Astrocyte (in vitro differentiated cells and primary cell): ENCODE data around the gene RGN. TPM values are rescaled to one million over a fixed set of nuclear protein-coding genes. Genes with fewer than 3 reads are reported as not detected.
"Not testable (repeated sequence)": the region's sequence is repeated elsewhere in the genome, so short reads cannot be mapped to it uniquely, and the experiment has no call there.

Experiments
- DNase-seq: peaks from one replicate; pipeline ENCODE4 v3.0.0-alpha.2; 2010; ENCODE audit warnings: low read depth
- FAIRE-seq: peaks from 2 replicates; lab custom pipeline; 2011; peaks lifted over from hg19 to GRCh38; lab: Jason Lieb, UNC
- H2AFZ ChIP-seq: 2 replicates; pipeline ENCODE4 v1.6.0; 2012; ENCODE audit warnings: low read depth, low read length, inconsistent platforms
- H3K27ac ChIP-seq: 2 replicates; pipeline ENCODE4 v1.5.1; 2011; ENCODE audit warnings: low read depth, low read length, inconsistent platforms
- H3K27me3 ChIP-seq: 2 replicates; pipeline ENCODE4 v1.6.0; 2011; ENCODE audit warnings: low read length, inconsistent platforms; ENCODE audit not compliant: insufficient read depth
- H3K36me3 ChIP-seq: 2 replicates; pipeline ENCODE4 v1.5.1; 2011; ENCODE audit warnings: low read length, inconsistent platforms; ENCODE audit not compliant: insufficient read depth
- H3K4me1 ChIP-seq: 2 replicates; pipeline ENCODE4 v1.5.1; 2011; ENCODE audit warnings: low read length, inconsistent platforms; ENCODE audit not compliant: insufficient read depth
- H3K4me2 ChIP-seq: 2 replicates; pipeline ENCODE4 v1.6.0; 2012; ENCODE audit warnings: low read length, inconsistent platforms
- H3K4me3 ChIP-seq: 2 replicates; pipeline ENCODE4 v1.5.1; 2011; ENCODE audit warnings: low read depth, mild to moderate bottlenecking, low read length, inconsistent platforms; ENCODE audit not compliant: insufficient read depth
- H3K79me2 ChIP-seq: 2 replicates; pipeline ENCODE4 v1.6.0; 2012; ENCODE audit warnings: mild to moderate bottlenecking, low read length, inconsistent platforms; ENCODE audit not compliant: insufficient read depth
- H3K9ac ChIP-seq: 2 replicates; pipeline ENCODE4 v1.6.0; 2012; ENCODE audit warnings: mild to moderate bottlenecking, low read length, inconsistent platforms
- H3K9me3 ChIP-seq: 2 replicates; pipeline ENCODE4 v1.5.1; 2012; ENCODE audit warnings: low read depth, mild to moderate bottlenecking, low read length, inconsistent platforms; ENCODE audit not compliant: insufficient read depth
- H4K20me1 ChIP-seq: 2 replicates; pipeline ENCODE4 v1.6.0; 2012; ENCODE audit warnings: low read length, inconsistent platforms; ENCODE audit not compliant: insufficient read depth
- H3K27ac Mint-ChIP-seq: one replicate; pipeline ENCODE4 v1.8.0; 2021; ENCODE audit warnings: mild to moderate bottlenecking, mixed read lengths; ENCODE audit not compliant: unreplicated experiment
- H3K27me3 Mint-ChIP-seq: one replicate; pipeline ENCODE4 v1.8.0; 2021; ENCODE audit warnings: low read depth, mixed read lengths; ENCODE audit not compliant: unreplicated experiment
- H3K36me3 Mint-ChIP-seq: one replicate; pipeline ENCODE4 v1.8.0; 2021; ENCODE audit warnings: low read depth, mixed read lengths; ENCODE audit not compliant: unreplicated experiment
- H3K4me1 Mint-ChIP-seq: one replicate; pipeline ENCODE4 v1.8.0; 2021; ENCODE audit warnings: low read depth, mixed read lengths; ENCODE audit not compliant: unreplicated experiment
- H3K4me3 Mint-ChIP-seq: one replicate; pipeline ENCODE4 v1.8.0; 2021; ENCODE audit warnings: mild to moderate bottlenecking, moderate library complexity, mixed read lengths; ENCODE audit not compliant: unreplicated experiment
- H3K9me3 Mint-ChIP-seq: one replicate; pipeline ENCODE4 v1.8.0; 2021; ENCODE audit warnings: mild to moderate bottlenecking, mixed read lengths; ENCODE audit not compliant: unreplicated experiment
- CTCF ChIP-seq: IDR thresholded peaks from 2 replicates; pipeline ENCODE4 v1.5.1; 2011; ENCODE audit warnings: low read depth, mild to moderate bottlenecking, inconsistent platforms, low read length, moderate library complexity; ENCODE audit not compliant: insufficient read depth
- EZH2 ChIP-seq: IDR thresholded peaks from 2 replicates; pipeline ENCODE4 v1.6.1; 2012; ENCODE audit warnings: mild to moderate bottlenecking, low read length, inconsistent platforms; ENCODE audit not compliant: insufficient read depth
- total RNA-seq: library from RNA; stranded (reverse); gene quantifications from 2 replicates; pipeline ENCODE4 v1.2.1, GENCODE V29; 2021

RGN gene
- total RNA-seq, 1 donor from 2014 or later: not detected

- Histone ChIP-seq H3K4me1 (no peaks in the 10 kb centered on the region), H3K27ac (no peak overlapping the region), H2AFZ (no peak overlapping the region), H3K4me3 (no peak overlapping the region), H3K36me3 (no peaks in the 10 kb centered on the region), H3K9me3 (no peaks in the 10 kb centered on the region), H4K20me1 (no peaks in the 10 kb centered on the region), H3K9ac (no peak overlapping the region), H3K4me2 (no peak overlapping the region), H3K79me2 (no peaks in the 10 kb centered on the region), H3K27me3 (no peaks in the 10 kb centered on the region)
- Mint-ChIP-seq H3K9me3 (no peaks in the 10 kb centered on the region), H3K27me3 (no peaks in the 10 kb centered on the region), H3K27ac (no peak overlapping the region), H3K4me3 (no peak overlapping the region), H3K36me3 (no peaks in the 10 kb centered on the region), H3K4me1 (no peaks in the 10 kb centered on the region)
- no peak for FAIRE-seq
- no peak for TF ChIP-seq CTCF
- TF ChIP-seq EZH2: no peak
- no peak for DNase-seq
These were observed 23.0 kb downstream of the RGN start for GRCh38 chrX:47101206-47101605.

GRCh38 chrX:47110936-47111615 is 32.8 kb downstream of the RGN start:
- H3K36me3 Mint-ChIP-seq, H2AFZ ChIP-seq, H3K4me1 Mint-ChIP-seq, H3K27ac Mint-ChIP-seq, H3K4me2 ChIP-seq, DNase-seq, H3K27ac ChIP-seq, H3K36me3 ChIP-seq, H3K9me3 ChIP-seq, FAIRE-seq, H3K9me3 Mint-ChIP-seq, H3K9ac ChIP-seq, H3K4me3 ChIP-seq, H3K27me3 ChIP-seq, H3K79me2 ChIP-seq, H3K4me1 ChIP-seq, H3K27me3 Mint-ChIP-seq, H4K20me1 ChIP-seq, H3K4me3 Mint-ChIP-seq: not testable (repeated sequence)

- H3K27ac ChIP-seq: no peak overlapping the region
- no peak overlapping the region for H3K9ac ChIP-seq
- H3K27me3 ChIP-seq: no peaks in the 10 kb centered on the region
- Mint-ChIP-seq H3K27ac (no peak overlapping the region), H3K4me1 (no peaks in the 10 kb centered on the region), H3K4me3 (no peak overlapping the region), H3K27me3 (no peaks in the 10 kb centered on the region), H3K36me3 (no peaks in the 10 kb centered on the region), H3K9me3 (peaks cover 3% of the 10 kb centered on the region)
- H3K4me3 ChIP-seq: no peak overlapping the region
- no peaks in the 10 kb centered on the region for H3K36me3 ChIP-seq
- H3K4me2 ChIP-seq: no peak overlapping the region
- peak; percentile 47 for FAIRE-seq
- DNase-seq: peak; percentile 2
- H3K4me1 ChIP-seq: no peaks in the 10 kb centered on the region
- no peaks in the 10 kb centered on the region for H4K20me1 ChIP-seq
- H3K79me2 ChIP-seq: no peaks in the 10 kb centered on the region
- H2AFZ ChIP-seq: no peak overlapping the region
- no peaks in the 10 kb centered on the region for H3K9me3 ChIP-seq
- TF ChIP-seq EZH2 (no peak), CTCF (no peak)
These were observed 34.2 kb downstream of the RGN start for GRCh38 chrX:47112316-47112954.

- not testable (repeated sequence) for H3K79me2 ChIP-seq, H3K9ac ChIP-seq, H3K27me3 ChIP-seq, DNase-seq, H3K4me3 ChIP-seq, H3K4me1 ChIP-seq, H3K27ac Mint-ChIP-seq, H3K4me1 Mint-ChIP-seq, H3K4me3 Mint-ChIP-seq, H3K27ac ChIP-seq, H3K36me3 Mint-ChIP-seq, H3K4me2 ChIP-seq, H3K36me3 ChIP-seq, H3K9me3 Mint-ChIP-seq, H2AFZ ChIP-seq, H3K9me3 ChIP-seq, H4K20me1 ChIP-seq, H3K27me3 Mint-ChIP-seq
- FAIRE-seq: peak; percentile 96
These were observed 38.4 kb downstream of the RGN start for GRCh38 chrX:47116551-47117110.
